A549 treated with GW870086 at 1 μM for 4 hours (cell line): ENCODE measurements around the gene MESD. TPM values are rescaled to one million over a fixed set of nuclear protein-coding genes. Genes with fewer than 3 reads are reported as not detected.

Experiments
- total RNA-seq: library from RNA; stranded (reverse); fragments of 200-300 nt; extraction: Qiagen RNA extraction; gene quantifications from 5 replicates; pipeline ENCODE4 v1.2.3, GENCODE V29; 2022; ENCODE audit warnings: low read depth

The MESD gene
- total RNA-seq, result 36.2 to 38.0 TPM (median 37.3 TPM) in 5 replicates

GRCh38 chr15:80989518-80990478, at the start of gene MESD:
Gene MESD (minus strand): TSS chr15:80989819. CDS start chr15:80989791, 28 bp downstream.

GRCh38 chr15:81000624-81001151, 11.1 kb upstream of the MESD start, which contains the start of gene TLNRD1:
Gene TLNRD1 (plus strand): TSS chr15:81000923. CDS start chr15:81002272, 1,349 bp downstream.

Other genes with a start within 250 kb of the MESD start
- gene CEMIP, start 210.4 kb downstream of the MESD start, total RNA-seq, result 1.3 to 1.7 TPM (median 1.4 TPM) in 5 replicates
- gene TLNRD1, start 11.1 kb upstream of the MESD start, total RNA-seq, result 11.6 to 18.3 TPM (median 17.9 TPM) in 5 replicates
- not detected in 5 replicates for gene CFAP161, start 144.5 kb upstream of the MESD start, total RNA-seq
- 0.21 TPM in 1 of 5 replicates, not detected in the others for gene IL16, start 207.1 kb upstream of the MESD start, total RNA-seq